ENCODE data around the gene GALR1.

GRCh38 chr18:77268456-77268855 is 18.8 kb downstream of the GALR1 start:
- TF ChIP-seq POLR2A (IDR thresholded peaks at IDR 0.05; ENCODE audit: low read depth, low read length) (no peak), FOS (IDR thresholded peaks at IDR 0.05; ENCODE audit: borderline replicate concordance, insufficient read depth, low read length) (no peak), EZH2 (IDR thresholded peaks at IDR 0.05; ENCODE audit: borderline replicate concordance, low read depth, low read length, severe bottlenecking) (no peak), JUN (IDR thresholded peaks at IDR 0.05; ENCODE audit: borderline replicate concordance, insufficient read depth, insufficient read length, low read depth) (no peak), POLR2AphosphoS5 (IDR thresholded peaks at IDR 0.05; ENCODE audit: insufficient read depth, low read depth, low read length) (no peak), CTCF (IDR thresholded peaks at IDR 0.05; ENCODE audit: extremely low read depth in 1 of 2, insufficient read depth in 1 of 2, low read depth in 1 of 2, low read length in 2 of 2) (no peak), MAX (IDR thresholded peaks at IDR 0.05; ENCODE audit: insufficient read depth, insufficient read length) (no peak), GATA2 (IDR thresholded peaks at IDR 0.05; ENCODE audit: insufficient read depth, insufficient read length, low read depth, low read length) (no peak)

Data from endothelial cell of umbilical vein (primary cell).